Transverse colon (tissue), 4 donors: Measurements from ENCODE around the gene CTRB1. TPM values are rescaled to one million over a fixed set of nuclear protein-coding genes. Genes with fewer than 3 reads are reported as not detected.
"Not testable (repeated sequence)": the region's sequence is repeated elsewhere in the genome, so short reads cannot be mapped to it uniquely, and the experiment has no call there.

Experiments
- DNase-seq: peaks from one replicate; pipeline ENCODE4 v3.0.0-alpha.2; 2019
- H3K27ac ChIP-seq, 4 donors: fragments of 200-600 bp; sonication (generic); 2 replicates each; pipeline ENCODE4 v1.5.1; 2016 to 2018; ENCODE audit warnings: inconsistent platforms in 4 of 4
- H3K27me3 ChIP-seq: fragments of 200-600 bp; sonication (generic); 2 replicates; pipeline ENCODE4 v1.5.1; 2017; ENCODE audit warnings: inconsistent platforms
- H3K36me3 ChIP-seq, 4 donors: fragments of 200-600 bp; sonication (generic); 2 replicates each; pipeline ENCODE4 v1.5.1; 2017 to 2019; ENCODE audit warnings: inconsistent platforms in 4 of 4
- H3K4me1 ChIP-seq, 4 donors: fragments of 200-600 bp; sonication (generic); 2 replicates each; pipeline ENCODE4 v1.5.1; 2017 to 2020; ENCODE audit warnings: inconsistent platforms in 4 of 4
- H3K4me3 ChIP-seq, 4 donors: fragments of 200-600 bp; sonication (generic); 1 replicate in 1 of 4; 2 replicates in 3 of 4; pipeline versions ENCODE4 v1.5.1 to v1.6.1; 2017 to 2019; ENCODE audit warnings: inconsistent platforms in 4 of 4
- H3K9me3 ChIP-seq, 2 donors: fragments of 200-600 bp; sonication (generic); 2 replicates each; pipeline ENCODE4 v1.5.1; 2017 to 2019; ENCODE audit warnings: inconsistent platforms in 2 of 2
- CTCF ChIP-seq, 5 experiments: fragments of 200-600 bp in 3 of 5; fragments of 450-650 bp in 2 of 5; sonication (generic) in 3 of 5; IDR thresholded peaks; 1 replicate in 2 of 5; 2 replicates in 3 of 5; pipeline ENCODE4 v1.5.1; 2016 to 2017; ENCODE audit warnings: antibody characterized with exemption in 5 of 5, inconsistent platforms in 3 of 5, mild to moderate bottlenecking in 2 of 5, moderate library complexity in 1 of 5
- EP300 ChIP-seq: sonication (generic); formaldehyde crosslinking; IDR thresholded peaks from one replicate; pipeline ENCODE4 v1.6.1; 2017; ENCODE audit warnings: antibody characterized with exemption, low read depth
- POLR2A ChIP-seq: fragments of 450-650 bp; IDR thresholded peaks from one replicate; pipeline ENCODE4 v1.6.1; 2016; ENCODE audit warnings: antibody characterized with exemption, mild to moderate bottlenecking, moderate library complexity
- POLR2AphosphoS5 ChIP-seq, 3 donors: sonication (generic); formaldehyde crosslinking; IDR thresholded peaks; one replicate each; pipeline ENCODE4 v1.6.1; 2016; ENCODE audit warnings: antibody characterized with exemption in 3 of 3
- WGBS, 2 donors: methylation state at CpG; one replicate each; pipeline ENCODE4 v1.1.5; 2018; ENCODE audit warnings: low coverage in 1 of 2; 5-methylcytosine and 5-hydroxymethylcytosine counted together
- in situ Hi-C, 4 donors: fragments of 200-750 bp; cut with MboI; loops; one replicate each; pipeline versions ENCODE4 v1.15.0 to v1.15.1; 2017; ENCODE audit warnings: low sequenced_read_pairs in 3 of 4, low pct_ligation_motif_present in 1 of 4, low pct_unique_long_range_greater_than_20kb in 1 of 4
- intact Hi-C: fragments of 100-400 bp; cut with DNase I; formaldehyde crosslinking; loops from one replicate; pipeline ENCODE4 v1.15.1; 2023; ENCODE audit warnings: low total_unique reads
- total RNA-seq, 4 donors: library from RNA; depleted of rRNA; stranded (reverse); fragments of >200 nt; gene quantifications; one replicate each; pipeline ENCODE4 v1.1.0, GENCODE V29; 2016

CTRB1 gene
- total RNA-seq, 4 donors from 2014 or later = not detected

- 85% methylated on average over 17 of the region's 25 CpGs; no CpG with 5 or more reads in 1 of the 2 donors for WGBS, 2 donors
Observed at GRCh38 chr16:75205961-75206748, 12.6 kb upstream of the CTRB1 start.

GRCh38 chr16:75206749-75207451 is 11.9 kb upstream of the CTRB1 start, which contains the start of gene CTRB2:
Gene CTRB2, minus strand, starts transcription at chr16:75207161. Its CDS starts 20 bp downstream, at chr16:75207141.
- H3K4me1 ChIP-seq = no peaks in the 10 kb centered on the region
- intact Hi-C loops (loop anchor here (2.0 kb wide), 1 partner anchor 18 kb away; no protein-coding TSS in a partner anchor), in situ Hi-C loops (loop anchor here in 2 of 4 donors (10.0 to 25.0 kb wide), 3 partner anchors 178 to 555 kb away; no protein-coding TSS in a partner anchor)
- no peaks in the 10 kb centered on the region for H3K27me3 ChIP-seq
- no peak for DNase-seq
- 84% methylated on average over 22 of the region's 24 CpGs; no CpG with 5 or more reads in 1 of the 2 donors for WGBS, 2 donors
- H3K36me3 ChIP-seq = no peaks in the 10 kb centered on the region
- H3K27ac ChIP-seq = no peak within 1 kb of the TSS
- no peaks in the 10 kb centered on the region for H3K9me3 ChIP-seq
- H3K4me3 ChIP-seq = no peak within 1 kb of the TSS
- TF ChIP-seq CTCF (IDR thresholded peaks at IDR 0.05) (no peak), POLR2A (no peak), EP300 (no peak), POLR2AphosphoS5 (IDR thresholded peaks at IDR 0.05) (no peak)

More at GRCh38 chr16:75205961-75206748, 12.6 kb upstream of the CTRB1 start:
- not testable (repeated sequence) for H3K27ac ChIP-seq, H3K27me3 ChIP-seq, H3K4me3 ChIP-seq, H3K4me1 ChIP-seq, DNase-seq, H3K36me3 ChIP-seq, H3K9me3 ChIP-seq
- intact Hi-C loops (loop anchor here (2.0 kb wide), 1 partner anchor 19 kb away; no protein-coding TSS in a partner anchor), in situ Hi-C loops (loop anchor here in 2 of 4 donors (10.0 to 25.0 kb wide), 3 partner anchors 179 to 556 kb away; no protein-coding TSS in a partner anchor)

GRCh38 chr16:75207831-75208230 is 11.0 kb upstream of the CTRB1 start:
- Histone ChIP-seq H3K27ac (no peak overlapping the region), H3K36me3 (no peaks in the 10 kb centered on the region), H3K4me1 (no peaks in the 10 kb centered on the region), H3K9me3 (no peaks in the 10 kb centered on the region), H3K27me3 (no peaks in the 10 kb centered on the region), H3K4me3 (no peak overlapping the region)
- DNase-seq = no peak
- in situ Hi-C loops = loop anchor here in 2 of 4 donors (10.0 to 25.0 kb wide), 3 partner anchors 177 to 554 kb away; no protein-coding TSS in a partner anchor
- 88% methylated on average over 11 of the region's 11 CpGs; no CpG with 5 or more reads in 1 of the 2 donors for WGBS, 2 donors
- intact Hi-C loops = loop anchor here (2.0 kb wide), 1 partner anchor 17 kb away; no protein-coding TSS in a partner anchor
- TF ChIP-seq EP300 (no peak), POLR2A (no peak), CTCF (IDR thresholded peaks at IDR 0.05) (no peak), POLR2AphosphoS5 (IDR thresholded peaks at IDR 0.05) (no peak)

GRCh38 chr16:75208242-75208825 is 10.5 kb upstream of the CTRB1 start:
- Histone ChIP-seq H3K9me3 (no peaks in the 10 kb centered on the region), H3K27me3 (no peaks in the 10 kb centered on the region), H3K36me3 (no peaks in the 10 kb centered on the region), H3K27ac (no peak overlapping the region), H3K4me3 (no peak overlapping the region), H3K4me1 (no peaks in the 10 kb centered on the region)
- in situ Hi-C loops (loop anchor here in 2 of 4 donors (10.0 to 25.0 kb wide), 3 partner anchors 176 to 554 kb away; no protein-coding TSS in a partner anchor), intact Hi-C loops (no loop called here)
- no peak for DNase-seq
- WGBS, 2 donors = 81% methylated on average over 13 of the region's 13 CpGs; no CpG with 5 or more reads in 1 of the 2 donors
- no peak for TF ChIP-seq POLR2A
- TF ChIP-seq POLR2AphosphoS5 (IDR thresholded peaks at IDR 0.05) = no peak
- TF ChIP-seq EP300 = no peak
- no peak for TF ChIP-seq CTCF (IDR thresholded peaks at IDR 0.05)
